GM12878 (cell line): ENCODE results near the gene CMTM2. TPM values are rescaled to one million over a fixed set of nuclear protein-coding genes. Genes with fewer than 3 reads are reported as not detected.

ENCODE experiments used
- ATF2 ChIP-seq: IDR thresholded peaks from 2 replicates; pipeline ENCODE4 v1.6.1; 2012; ENCODE audit warnings: low read length, inconsistent platforms
- BCL3 ChIP-seq: IDR thresholded peaks from 2 replicates; pipeline ENCODE4 v1.6.1; 2011; ENCODE audit warnings: borderline replicate concordance, low read depth, mild to moderate bottlenecking, moderate library complexity, low read length; ENCODE audit not compliant: insufficient read depth, poor library complexity, severe bottlenecking
- CBFB ChIP-seq: IDR thresholded peaks from 2 replicates; pipeline ENCODE4 v1.6.1; 2016; ENCODE audit warnings: antibody characterized with exemption, low read depth
- DPF2 ChIP-seq: fragments of 450-650 bp; IDR thresholded peaks from 2 replicates; pipeline ENCODE4 v1.6.1; 2017; ENCODE audit warnings: mild to moderate bottlenecking
- EZH2 ChIP-seq: IDR thresholded peaks from 2 replicates; pipeline ENCODE4 v1.6.1; 2012; ENCODE audit warnings: low read depth, mild to moderate bottlenecking, control low read depth, inconsistent platforms, low read length, borderline replicate concordance; ENCODE audit not compliant: control insufficient read depth
- FOXK2 ChIP-seq: fragments of 450-650 bp; IDR thresholded peaks from 2 replicates; pipeline ENCODE4 v1.6.1; 2017; ENCODE audit warnings: mild to moderate bottlenecking, moderate library complexity
- GATAD2B ChIP-seq: fragments of 450-650 bp; conservative IDR thresholded peaks from 2 replicates; pipeline ENCODE4 v1.6.1; 2017; ENCODE audit warnings: low read depth, mild to moderate bottlenecking, moderate library complexity
- IKZF1 ChIP-seq: fragments of 450-650 bp; conservative IDR thresholded peaks from 2 replicates; pipeline ENCODE4 v1.6.1; 2017; ENCODE audit warnings: antibody characterized with exemption, mild to moderate bottlenecking
- KDM1A ChIP-seq: fragments of 200-600 bp; sonication (generic); IDR thresholded peaks from 2 replicates; pipeline ENCODE4 v1.6.1; 2016; ENCODE audit warnings: borderline replicate concordance
- KLF5 ChIP-seq: fragments of 450-650 bp; IDR thresholded peaks from 2 replicates; pipeline ENCODE4 v1.6.1; 2014; ENCODE audit warnings: mild to moderate bottlenecking; ENCODE audit not compliant: partially characterized antibody
- MYB ChIP-seq: fragments of 150-350 bp; IDR thresholded peaks from 2 replicates; pipeline ENCODE4 v1.6.1; 2014; ENCODE audit warnings: mild to moderate bottlenecking, low read depth, low read length, borderline replicate concordance
- NFYB ChIP-seq: IDR thresholded peaks from 2 replicates; pipeline ENCODE4 v1.6.1; 2011; ENCODE audit warnings: low read depth, mild to moderate bottlenecking, low read length, improper control_type of control experiment, moderate library complexity; ENCODE audit not compliant: insufficient read depth
- POLR2AphosphoS2 ChIP-seq: IDR thresholded peaks from 2 replicates; pipeline ENCODE4 v1.6.1; 2011; ENCODE audit warnings: low read depth, mild to moderate bottlenecking, low read length, improper control_type of control experiment, moderate library complexity
- RCOR1 ChIP-seq: conservative IDR thresholded peaks from 2 replicates; pipeline ENCODE4 v1.6.1; 2012; ENCODE audit warnings: low read depth, low read length, improper control_type of control experiment
- SIX5 ChIP-seq: IDR thresholded peaks from 2 replicates; pipeline ENCODE4 v1.6.1; 2011; ENCODE audit warnings: mild to moderate bottlenecking, low read depth, low read length, moderate library complexity; ENCODE audit not compliant: severe bottlenecking
- SREBF1 ChIP-seq: IDR thresholded peaks from 2 replicates; pipeline ENCODE4 v1.6.1; 2012; ENCODE audit warnings: mild to moderate bottlenecking, low read length
- YY1 ChIP-seq: IDR thresholded peaks from 2 replicates; pipeline ENCODE4 v1.6.1; 2011; ENCODE audit warnings: low read depth, mild to moderate bottlenecking, low read length
- ZNF274 ChIP-seq: IDR thresholded peaks from one replicate; pipeline ENCODE4 v1.8.0; 2011; ENCODE audit not compliant: insufficient read length, insufficient read depth
- ZNF384 ChIP-seq: IDR thresholded peaks from 2 replicates; pipeline ENCODE4 v1.6.1; 2012; ENCODE audit warnings: low read depth, mild to moderate bottlenecking, low read length, improper control_type of control experiment, borderline replicate concordance
- polyA plus RNA-seq, 11 experiments: library from polyadenylated mRNA; depleted of rRNA in 4 of 11; unstranded in 6 of 11; stranded (reverse) in 5 of 11; fragments of >200 nt; fragmentation: Nextera tagmentation in 4 of 11; fragmentation: Illumina TruSeq in 1 of 11; extraction: Ambion mirVana in 4 of 11; extraction: Trizol in 1 of 11; gene quantifications; 1 replicate in 1 of 11; 2 replicates in 10 of 11; pipeline versions ENCODE4 v1.2.1 to v1.2.3, GENCODE V29; 2011 to 2016; ENCODE audit warnings: inconsistent platforms in 2 of 11, missing spikeins in 2 of 11, low read depth in 1 of 11
- total RNA-seq, 4 experiments: library from RNA; depleted of rRNA in 3 of 4; stranded (reverse); fragments of >200 nt in 3 of 4; fragmentation: Illumina TruSeq in 1 of 4; extraction: Trizol in 1 of 4; gene quantifications; 2 replicates each; pipeline versions ENCODE4 v1.2.1 to v1.2.3, GENCODE V29; 2013 to 2021

CMTM2 gene
- total and polyA plus RNA-seq, 10 of the 15 experiments (the other 5 are each of a cell fraction or from before 2014, with no cell fraction given): 0.26 to 0.34 TPM; not detected in 8

DNA sequence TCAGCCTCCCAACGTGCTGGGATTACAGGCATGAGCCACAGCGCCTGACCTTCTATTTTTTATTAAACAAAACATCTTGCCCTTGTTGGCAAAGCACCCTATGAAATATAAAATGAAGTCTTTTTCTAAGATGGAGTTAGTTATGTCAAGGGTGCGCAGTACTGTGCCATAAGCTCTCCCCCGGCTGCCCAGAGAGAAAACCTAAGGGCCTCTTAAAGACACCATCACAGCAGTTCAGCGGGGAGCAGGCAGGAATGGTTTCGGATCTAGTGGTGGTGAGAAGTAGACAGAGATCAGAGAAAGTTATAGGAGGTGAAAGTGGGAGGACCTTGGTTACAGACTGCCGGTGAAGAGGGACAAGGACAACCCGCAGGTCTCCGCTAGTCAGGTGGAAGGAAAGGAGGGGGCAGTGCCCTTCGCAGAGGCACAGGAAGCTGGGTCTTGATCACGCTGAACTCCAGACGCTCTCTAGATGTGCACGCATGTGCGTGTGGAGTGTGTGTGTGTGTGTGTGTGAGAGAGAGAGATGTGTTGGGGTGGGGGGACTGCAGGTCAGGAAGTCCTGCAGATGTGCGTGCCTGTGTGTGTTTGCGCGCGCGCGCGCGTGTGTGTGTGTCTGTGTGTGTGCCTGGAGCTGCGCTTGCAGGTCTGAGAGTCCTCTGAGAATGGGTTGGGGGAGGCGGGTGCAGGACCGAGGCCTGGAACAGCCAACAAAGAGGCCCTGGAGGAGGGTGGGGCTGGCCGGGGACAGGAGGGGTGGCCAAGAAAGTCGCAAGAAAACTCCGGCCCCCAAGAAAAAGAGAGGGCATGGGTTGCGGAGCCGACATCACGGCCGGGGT lies 24.5 kb downstream of the CMTM2 start (continued):
- TF ChIP-seq GATAD2B: 0 out of 2 replicates have a peak, but pooled peaks have one; percentile 38
- no peak for TF ChIP-seq CBFB
- TF ChIP-seq ATF2: no peak
- TF ChIP-seq IKZF1: peak; percentile 63
- no peak for TF ChIP-seq MYB
- no peak for TF ChIP-seq KDM1A
- no peak for TF ChIP-seq BCL3
- no peak for TF ChIP-seq SREBF1
- no peak for TF ChIP-seq KLF5
- no peak for TF ChIP-seq EZH2
- TF ChIP-seq ZNF274: no peak
- no peak for TF ChIP-seq SIX5
- no peak for TF ChIP-seq NFYB
- TF ChIP-seq ZNF384: no peak
- no peak for TF ChIP-seq FOXK2
- TF ChIP-seq DPF2: no peak
- TF ChIP-seq YY1: peak; percentile 28; the same call in 1 of the 2 replicates
- no peak for TF ChIP-seq POLR2AphosphoS2
- no peak for TF ChIP-seq RCOR1
